Endothelial cell (in vitro differentiated cells): ENCODE results near the gene SNX25. TPM values are rescaled to one million over a fixed set of nuclear protein-coding genes. Genes with fewer than 3 reads are reported as not detected.

Source experiments
- DNase-seq: peaks from one replicate; pipeline ENCODE4 v3.0.0; 2021; ENCODE audit warnings: low spot score
- H3K27ac Mint-ChIP-seq: one replicate; pipeline ENCODE4 v1.8.0; 2021; ENCODE audit warnings: mixed read lengths, inconsistent platforms; ENCODE audit not compliant: unreplicated experiment
- H3K27me3 Mint-ChIP-seq: one replicate; pipeline ENCODE4 v1.8.0; 2021; ENCODE audit warnings: mild to moderate bottlenecking, moderate library complexity, mixed read lengths, inconsistent platforms; ENCODE audit not compliant: unreplicated experiment
- H3K36me3 Mint-ChIP-seq: one replicate; pipeline ENCODE4 v1.8.0; 2021; ENCODE audit warnings: mild to moderate bottlenecking, low read depth, mixed read lengths, inconsistent platforms; ENCODE audit not compliant: unreplicated experiment
- H3K4me1 Mint-ChIP-seq: one replicate; pipeline ENCODE4 v1.8.0; 2021; ENCODE audit warnings: mild to moderate bottlenecking, mixed read lengths, inconsistent platforms; ENCODE audit not compliant: unreplicated experiment
- H3K4me3 Mint-ChIP-seq: one replicate; pipeline ENCODE4 v1.8.0; 2021; ENCODE audit warnings: mild to moderate bottlenecking, mixed read lengths, inconsistent platforms; ENCODE audit not compliant: unreplicated experiment
- H3K9me3 Mint-ChIP-seq: one replicate; pipeline ENCODE4 v1.8.0; 2021; ENCODE audit warnings: mixed read lengths, inconsistent platforms; ENCODE audit not compliant: unreplicated experiment
- CTCF ChIP-seq: fragments of 200-600 bp; sonication (generic); IDR thresholded peaks from one replicate; pipeline ENCODE4 v1.5.0; 2021; ENCODE audit warnings: antibody characterized with exemption; ENCODE audit not compliant: unreplicated experiment
- total RNA-seq: library from RNA; stranded (reverse); fragmentation: NEBNext Ultra II Directional; extraction: Animal tissue kit (Norgen Biotek cat#: 25700); gene quantifications from one replicate; pipeline ENCODE4 v1.2.1, GENCODE V29; 2021; ENCODE audit not compliant: unreplicated experiment

Gene SNX25
- total RNA-seq, 1 donor from 2014 or later = 19.3 TPM

DNA sequence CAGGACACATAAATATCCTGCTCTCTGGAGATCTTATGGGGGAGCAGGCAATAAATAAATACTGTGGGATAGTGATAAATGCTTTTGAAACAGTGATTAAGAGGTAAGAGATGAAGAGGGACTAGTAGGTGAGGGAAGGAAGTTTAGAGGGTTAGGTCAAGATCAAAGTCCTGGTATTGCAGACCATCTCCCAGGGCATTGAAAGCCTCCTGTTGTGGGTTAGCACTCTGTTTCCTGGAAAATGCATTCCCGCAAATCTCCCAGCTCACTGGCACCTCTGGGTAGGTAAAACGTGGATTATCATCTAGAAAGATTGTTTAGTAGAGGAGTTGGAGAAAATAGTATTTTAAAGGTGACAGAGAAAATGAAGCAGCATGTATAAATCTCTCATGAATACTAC lies 2.2 kb downstream of the SNX25 start:
- H3K27ac Mint-ChIP-seq = peak overlapping the region; percentile 58
- H3K36me3 Mint-ChIP-seq = peaks cover 4% of the 10 kb centered on the region

DNA sequence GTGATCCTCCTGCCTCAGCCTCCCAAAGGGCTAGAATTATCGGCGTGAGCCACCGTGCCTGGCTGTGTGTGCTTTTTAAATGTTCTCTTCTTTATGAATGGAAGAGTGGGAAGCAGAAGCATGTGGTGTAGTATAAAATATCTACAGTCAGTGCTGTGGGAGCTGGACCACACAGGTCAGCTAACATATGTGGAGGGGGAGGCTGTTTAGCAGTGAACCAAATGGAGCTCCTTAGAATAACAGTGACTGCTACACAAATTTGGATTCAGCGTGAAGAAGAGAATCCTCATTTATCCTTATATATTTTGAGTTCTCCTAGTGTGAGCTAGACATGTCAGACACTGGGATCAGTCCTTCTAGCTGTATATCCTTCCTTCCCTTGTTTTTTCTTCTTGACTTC lies 3.2 kb downstream of the SNX25 start:
- Mint-ChIP-seq H3K4me1 (peaks cover 28% of the 10 kb centered on the region), H3K36me3 (peaks cover 4% of the 10 kb centered on the region), H3K27ac (no peak overlapping the region), H3K4me3 (no peak overlapping the region), H3K27me3 (peaks cover 14% of the 10 kb centered on the region), H3K9me3 (peaks cover 8% of the 10 kb centered on the region)
- no peak for TF ChIP-seq CTCF
- no peak for DNase-seq

More for the DNA sequence above, 2.2 kb downstream of the SNX25 start:
- TF ChIP-seq CTCF = no peak
- DNase-seq = no peak
- peak overlapping the region; percentile 97 for H3K4me3 Mint-ChIP-seq
- peaks cover 14% of the 10 kb centered on the region for H3K27me3 Mint-ChIP-seq
- peaks cover 28% of the 10 kb centered on the region for H3K4me1 Mint-ChIP-seq
- peaks cover 8% of the 10 kb centered on the region for H3K9me3 Mint-ChIP-seq

DNA sequence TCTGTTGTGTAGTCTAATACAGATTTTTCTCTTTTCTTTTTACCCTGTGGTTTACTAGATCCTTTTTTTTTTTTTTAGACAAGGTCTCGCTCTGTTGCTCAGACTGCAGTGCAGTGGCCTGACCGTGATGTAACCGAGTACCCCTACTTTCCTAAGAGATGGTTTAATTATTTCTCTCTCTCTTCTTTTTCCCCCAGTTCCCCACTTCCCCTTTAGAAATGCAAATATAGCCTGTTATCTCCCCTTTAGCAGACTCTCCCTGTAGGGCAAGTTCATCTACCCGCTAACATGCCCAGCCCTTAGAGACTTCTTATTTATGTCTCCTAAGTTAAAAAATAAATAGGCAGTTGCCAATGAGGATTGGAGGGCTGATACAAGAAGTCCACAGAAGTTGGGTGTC lies 4.5 kb downstream of the SNX25 start:
- H3K36me3 Mint-ChIP-seq = peaks cover 4% of the 10 kb centered on the region
- peaks cover 8% of the 10 kb centered on the region for H3K9me3 Mint-ChIP-seq
- H3K4me3 Mint-ChIP-seq = no peak overlapping the region
- peaks cover 26% of the 10 kb centered on the region for H3K4me1 Mint-ChIP-seq
- no peak for TF ChIP-seq CTCF
- no peak for DNase-seq
- peaks cover 11% of the 10 kb centered on the region for H3K27me3 Mint-ChIP-seq
- H3K27ac Mint-ChIP-seq = no peak overlapping the region

GRCh38 chr4:185215261-185215660 lies 5.9 kb downstream of the SNX25 start:
- Mint-ChIP-seq H3K4me1 (peaks cover 23% of the 10 kb centered on the region), H3K27ac (no peak overlapping the region), H3K4me3 (no peak overlapping the region), H3K27me3 (peaks cover 10% of the 10 kb centered on the region), H3K9me3 (peaks cover 8% of the 10 kb centered on the region), H3K36me3 (peaks cover 4% of the 10 kb centered on the region)
- DNase-seq = no peak
- TF ChIP-seq CTCF = no peak

- peaks cover 16% of the 10 kb centered on the region for H3K4me1 Mint-ChIP-seq
- no peak for TF ChIP-seq CTCF
- no peaks in the 10 kb centered on the region for H3K9me3 Mint-ChIP-seq
- no peak overlapping the region for H3K4me3 Mint-ChIP-seq
- H3K27me3 Mint-ChIP-seq = no peaks in the 10 kb centered on the region
- DNase-seq = no peak
- no peak overlapping the region for H3K27ac Mint-ChIP-seq
- peaks cover 9% of the 10 kb centered on the region for H3K36me3 Mint-ChIP-seq
These were observed 8.1 kb downstream of the SNX25 start for GRCh38 chr4:185217408-185217975.
